ENCODE data around the gene GPRC5A.

- TF ChIP-seq MYC (CRISPR knock-in tag; IDR thresholded peaks at IDR 0.05; ENCODE audit: borderline replicate concordance) (no peak), STAT5B (CRISPR knock-in tag; IDR thresholded peaks at IDR 0.05) (no peak), ZNF562 (CRISPR knock-in tag; IDR thresholded peaks at IDR 0.05; ENCODE audit: borderline replicate concordance) (no peak), PTBP1 (IDR thresholded peaks at IDR 0.05; ENCODE audit: low read depth, low read length, poor library complexity, severe bottlenecking) (no peak)
- TF ChIP-seq, protein P1, sequence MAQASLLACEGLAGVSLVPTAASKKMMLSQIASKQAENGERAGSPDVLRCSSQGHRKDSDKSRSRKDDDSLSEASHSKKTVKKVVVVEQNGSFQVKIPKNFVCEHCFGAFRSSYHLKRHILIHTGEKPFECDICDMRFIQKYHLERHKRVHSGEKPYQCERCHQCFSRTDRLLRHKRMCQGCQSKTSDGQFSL (CRISPR knock-in tag; IDR thresholded peaks at IDR 0.05), result no peak
- TF ChIP-seq, protein P2, sequence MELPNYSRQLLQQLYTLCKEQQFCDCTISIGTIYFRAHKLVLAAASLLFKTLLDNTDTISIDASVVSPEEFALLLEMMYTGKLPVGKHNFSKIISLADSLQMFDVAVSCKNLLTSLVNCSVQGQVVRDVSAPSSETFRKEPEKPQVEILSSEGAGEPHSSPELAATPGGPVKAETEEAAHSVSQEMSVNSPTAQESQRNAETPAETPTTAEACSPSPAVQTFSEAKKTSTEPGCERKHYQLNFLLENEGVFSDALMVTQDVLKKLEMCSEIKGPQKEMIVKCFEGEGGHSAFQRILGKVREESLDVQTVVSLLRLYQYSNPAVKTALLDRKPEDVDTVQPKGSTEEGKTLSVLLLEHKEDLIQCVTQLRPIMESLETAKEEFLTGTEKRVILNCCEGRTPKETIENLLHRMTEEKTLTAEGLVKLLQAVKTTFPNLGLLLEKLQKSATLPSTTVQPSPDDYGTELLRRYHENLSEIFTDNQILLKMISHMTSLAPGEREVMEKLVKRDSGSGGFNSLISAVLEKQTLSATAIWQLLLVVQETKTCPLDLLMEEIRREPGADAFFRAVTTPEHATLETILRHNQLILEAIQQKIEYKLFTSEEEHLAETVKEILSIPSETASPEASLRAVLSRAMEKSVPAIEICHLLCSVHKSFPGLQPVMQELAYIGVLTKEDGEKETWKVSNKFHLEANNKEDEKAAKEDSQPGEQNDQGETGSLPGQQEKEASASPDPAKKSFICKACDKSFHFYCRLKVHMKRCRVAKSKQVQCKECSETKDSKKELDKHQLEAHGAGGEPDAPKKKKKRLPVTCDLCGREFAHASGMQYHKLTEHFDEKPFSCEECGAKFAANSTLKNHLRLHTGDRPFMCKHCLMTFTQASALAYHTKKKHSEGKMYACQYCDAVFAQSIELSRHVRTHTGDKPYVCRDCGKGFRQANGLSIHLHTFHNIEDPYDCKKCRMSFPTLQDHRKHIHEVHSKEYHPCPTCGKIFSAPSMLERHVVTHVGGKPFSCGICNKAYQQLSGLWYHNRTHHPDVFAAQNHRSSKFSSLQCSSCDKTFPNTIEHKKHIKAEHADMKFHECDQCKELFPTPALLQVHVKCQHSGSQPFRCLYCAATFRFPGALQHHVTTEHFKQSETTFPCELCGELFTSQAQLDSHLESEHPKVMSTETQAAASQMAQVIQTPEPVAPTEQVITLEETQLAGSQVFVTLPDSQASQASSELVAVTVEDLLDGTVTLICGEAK (IDR thresholded peaks at IDR 0.05), result no peak
- TF ChIP-seq, protein P2 (CRISPR knock-in tag; IDR thresholded peaks at IDR 0.05), result no peak
- TF ChIP-seq, protein P3, sequence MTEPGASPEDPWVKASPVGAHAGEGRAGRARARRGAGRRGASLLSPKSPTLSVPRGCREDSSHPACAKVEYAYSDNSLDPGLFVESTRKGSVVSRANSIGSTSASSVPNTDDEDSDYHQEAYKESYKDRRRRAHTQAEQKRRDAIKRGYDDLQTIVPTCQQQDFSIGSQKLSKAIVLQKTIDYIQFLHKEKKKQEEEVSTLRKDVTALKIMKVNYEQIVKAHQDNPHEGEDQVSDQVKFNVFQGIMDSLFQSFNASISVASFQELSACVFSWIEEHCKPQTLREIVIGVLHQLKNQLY (CRISPR knock-in tag; IDR thresholded peaks at IDR 0.05), result no peak
Measured at GRCh38 chr12:12874029-12874428, 17.3 kb upstream of the GPRC5A start.
